ENCODE measurements around the gene SLC24A4. TPM values are rescaled to one million over a fixed set of nuclear protein-coding genes. Genes with fewer than 3 reads are reported as not detected.
A peak's percentile ranks its signal among the peaks of the same experiment; 100 is the strongest.

Gene SLC24A4
- total and polyA plus RNA-seq, 4 donors = 5.8 to 11.8 (median 6.9) TPM

DNA sequence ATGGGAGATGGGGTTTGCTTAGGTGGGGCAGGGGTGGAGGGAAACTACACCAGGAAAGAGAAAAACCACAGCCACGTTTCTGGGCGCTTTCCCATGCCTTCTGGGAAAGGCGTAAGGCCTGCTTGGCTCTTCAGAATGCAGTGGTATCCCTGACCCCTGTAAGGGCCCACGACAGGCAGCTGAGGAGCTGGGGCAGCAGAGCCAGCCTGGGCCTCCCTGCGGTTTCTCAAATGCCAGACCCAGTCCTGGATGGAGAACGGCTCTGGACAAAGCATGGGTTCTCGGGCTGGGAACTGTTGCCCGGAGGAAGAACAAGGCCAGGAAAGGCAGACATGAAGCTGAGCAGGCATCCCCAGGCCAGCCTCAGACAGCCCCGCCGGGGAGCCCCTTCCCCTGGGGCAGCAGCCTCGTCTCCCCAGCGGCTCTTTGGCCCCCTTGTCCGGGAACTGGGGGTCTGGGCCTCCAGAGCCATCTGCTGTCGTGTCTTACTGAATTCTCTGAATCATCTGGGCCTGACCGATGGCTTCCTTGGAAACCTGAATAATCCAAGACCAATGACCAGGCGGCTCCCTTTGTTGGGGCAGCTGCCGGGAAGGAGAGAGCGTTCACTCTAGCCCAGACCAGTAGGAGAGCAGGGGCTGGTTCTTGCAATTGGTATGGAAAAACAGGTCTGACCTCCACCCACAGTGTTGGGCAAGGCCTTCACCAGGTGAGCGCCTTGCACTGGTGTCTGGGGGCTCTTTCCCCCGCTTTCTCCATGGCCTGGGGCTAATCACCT is 126.6 kb downstream of the SLC24A4 start:
- H3K4me1 ChIP-seq (ENCODE audit: control insufficient read depth, insufficient read depth, low read length) = peaks cover 25% of the 10 kb centered on the region
- H3K36me3 ChIP-seq (ENCODE audit: control insufficient read depth, insufficient read depth, low read length) = peaks cover 8% of the 10 kb centered on the region
- 57% methylated on average over 17 of the region's 20 CpGs for WGBS (ENCODE audit: insufficient coverage)
- no peak overlapping the region for H3K4me3 ChIP-seq (ENCODE audit: low read depth, low read length)
- no peak overlapping the region for H3K27ac ChIP-seq (ENCODE audit: low read depth, low read length)
- H3K9me3 ChIP-seq (ENCODE audit: control insufficient read depth, insufficient read depth, low read length) = no peaks in the 10 kb centered on the region
- H3K27me3 ChIP-seq (ENCODE audit: control insufficient read depth, insufficient read depth, low read length) = no peaks in the 10 kb centered on the region
- DNase-seq (ENCODE audit: low read depth in 4 of 6, low spot score in 6 of 6) = peak in 1 of 6 donors; percentile 24

GRCh38 chr14:92450351-92451070 is 127.5 kb downstream of the SLC24A4 start:
- H3K9me3 ChIP-seq (ENCODE audit: control insufficient read depth, insufficient read depth, low read length) = no peaks in the 10 kb centered on the region
- peaks cover 8% of the 10 kb centered on the region for H3K36me3 ChIP-seq (ENCODE audit: control insufficient read depth, insufficient read depth, low read length)
- no peak overlapping the region for H3K4me3 ChIP-seq (ENCODE audit: low read depth, low read length)
- H3K4me1 ChIP-seq (ENCODE audit: control insufficient read depth, insufficient read depth, low read length) = peaks cover 25% of the 10 kb centered on the region
- DNase-seq (ENCODE audit: low read depth in 4 of 6, low spot score in 6 of 6) = peak in 1 of 6 donors; percentile 56
- WGBS (ENCODE audit: insufficient coverage) = 44% methylated on average over 12 of the region's 13 CpGs
- no peaks in the 10 kb centered on the region for H3K27me3 ChIP-seq (ENCODE audit: control insufficient read depth, insufficient read depth, low read length)
- no peak overlapping the region for H3K27ac ChIP-seq (ENCODE audit: low read depth, low read length)

GRCh38 chr14:92451245-92451644 is 128.3 kb downstream of the SLC24A4 start:
- Histone ChIP-seq H3K27ac (ENCODE audit: low read depth, low read length) (no peak overlapping the region), H3K27me3 (ENCODE audit: control insufficient read depth, insufficient read depth, low read length) (no peaks in the 10 kb centered on the region), H3K4me1 (ENCODE audit: control insufficient read depth, insufficient read depth, low read length) (peaks cover 25% of the 10 kb centered on the region), H3K36me3 (ENCODE audit: control insufficient read depth, insufficient read depth, low read length) (peaks cover 8% of the 10 kb centered on the region), H3K4me3 (ENCODE audit: low read depth, low read length) (no peak overlapping the region), H3K9me3 (ENCODE audit: control insufficient read depth, insufficient read depth, low read length) (no peaks in the 10 kb centered on the region)
- 83% methylated on average over 2 of the region's 9 CpGs for WGBS (ENCODE audit: insufficient coverage)
- DNase-seq (ENCODE audit: low read depth in 4 of 6, low spot score in 6 of 6) = no peak

GRCh38 chr14:92451755-92452154 is 128.8 kb downstream of the SLC24A4 start:
- no peak for DNase-seq (ENCODE audit: low read depth in 4 of 6, low spot score in 6 of 6)
- Histone ChIP-seq H3K9me3 (ENCODE audit: control insufficient read depth, insufficient read depth, low read length) (no peaks in the 10 kb centered on the region), H3K4me1 (ENCODE audit: control insufficient read depth, insufficient read depth, low read length) (peaks cover 29% of the 10 kb centered on the region), H3K4me3 (ENCODE audit: low read depth, low read length) (no peak overlapping the region), H3K27ac (ENCODE audit: low read depth, low read length) (no peak overlapping the region), H3K36me3 (ENCODE audit: control insufficient read depth, insufficient read depth, low read length) (peaks cover 11% of the 10 kb centered on the region), H3K27me3 (ENCODE audit: control insufficient read depth, insufficient read depth, low read length) (no peaks in the 10 kb centered on the region)
- 100% methylated on average over 3 of the region's 5 CpGs for WGBS (ENCODE audit: insufficient coverage)

GRCh38 chr14:92452471-92452870 is 129.5 kb downstream of the SLC24A4 start:
- Histone ChIP-seq H3K4me3 (ENCODE audit: low read depth, low read length) (no peak overlapping the region), H3K27ac (ENCODE audit: low read depth, low read length) (no peak overlapping the region), H3K9me3 (ENCODE audit: control insufficient read depth, insufficient read depth, low read length) (no peaks in the 10 kb centered on the region), H3K4me1 (ENCODE audit: control insufficient read depth, insufficient read depth, low read length) (peaks cover 29% of the 10 kb centered on the region), H3K27me3 (ENCODE audit: control insufficient read depth, insufficient read depth, low read length) (no peaks in the 10 kb centered on the region), H3K36me3 (ENCODE audit: control insufficient read depth, insufficient read depth, low read length) (peaks cover 11% of the 10 kb centered on the region)
- 65% methylated on average over 13 of the region's 14 CpGs for WGBS (ENCODE audit: insufficient coverage)
- DNase-seq (ENCODE audit: low read depth in 4 of 6, low spot score in 6 of 6) = peak in 1 of 6 donors; percentile 13

DNA sequence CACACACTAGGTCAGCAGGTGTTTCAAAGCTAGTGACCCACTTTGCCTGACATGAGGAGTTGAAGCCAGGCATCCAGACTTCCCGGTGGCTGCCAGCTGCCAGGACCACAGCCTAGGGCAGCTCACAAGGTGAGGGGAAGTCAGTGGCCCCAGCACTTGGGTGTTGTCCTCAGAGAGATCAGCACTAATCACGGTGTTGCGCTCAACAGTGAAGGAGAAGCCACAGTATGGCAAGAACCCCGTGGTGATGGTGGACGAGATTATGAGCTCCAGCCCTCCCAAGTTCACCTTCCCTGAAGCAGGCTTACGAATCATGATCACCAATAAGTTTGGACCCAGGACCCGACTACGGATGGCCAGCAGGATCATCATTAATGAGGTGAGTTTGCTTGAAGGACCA is 130.7 kb downstream of the SLC24A4 start:
- Histone ChIP-seq H3K27me3 (ENCODE audit: control insufficient read depth, insufficient read depth, low read length) (no peaks in the 10 kb centered on the region), H3K9me3 (ENCODE audit: control insufficient read depth, insufficient read depth, low read length) (no peaks in the 10 kb centered on the region), H3K4me1 (ENCODE audit: control insufficient read depth, insufficient read depth, low read length) (peaks cover 30% of the 10 kb centered on the region), H3K36me3 (ENCODE audit: control insufficient read depth, insufficient read depth, low read length) (peaks cover 22% of the 10 kb centered on the region), H3K4me3 (ENCODE audit: low read depth, low read length) (no peak overlapping the region), H3K27ac (ENCODE audit: low read depth, low read length) (no peak overlapping the region)
- DNase-seq (ENCODE audit: low read depth in 4 of 6, low spot score in 6 of 6) = no peak
- 97% methylated on average over 6 of the region's 8 CpGs for WGBS (ENCODE audit: insufficient coverage)

DNA sequence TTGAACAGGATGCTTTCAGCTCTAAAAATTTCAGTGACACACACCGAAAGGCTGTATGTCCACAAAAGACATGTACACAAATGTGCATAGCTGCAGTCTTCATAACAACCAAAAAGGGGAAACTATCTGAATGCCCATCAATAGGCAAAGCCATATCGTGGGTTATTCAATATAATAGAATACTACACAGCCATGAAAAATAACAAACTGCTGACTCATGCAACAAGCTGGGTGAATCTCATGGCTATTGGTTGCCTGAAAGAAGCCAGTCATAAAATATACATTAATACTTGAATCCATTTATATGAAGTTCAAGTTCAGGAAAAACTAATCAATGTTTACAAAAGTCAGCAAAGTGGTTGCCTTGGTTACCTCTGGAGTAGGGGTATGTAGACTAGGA is 132.3 kb downstream of the SLC24A4 start:
- peaks cover 26% of the 10 kb centered on the region for H3K4me1 ChIP-seq (ENCODE audit: control insufficient read depth, insufficient read depth, low read length)
- no CpG with 5 or more reads among the region's 2 CpGs for WGBS (ENCODE audit: insufficient coverage)
- H3K4me3 ChIP-seq (ENCODE audit: low read depth, low read length) = no peak overlapping the region
- DNase-seq (ENCODE audit: low read depth in 4 of 6, low spot score in 6 of 6) = no peak
- no peaks in the 10 kb centered on the region for H3K27me3 ChIP-seq (ENCODE audit: control insufficient read depth, insufficient read depth, low read length)
- H3K9me3 ChIP-seq (ENCODE audit: control insufficient read depth, insufficient read depth, low read length) = no peaks in the 10 kb centered on the region
- H3K36me3 ChIP-seq (ENCODE audit: control insufficient read depth, insufficient read depth, low read length) = peaks cover 15% of the 10 kb centered on the region
- no peak overlapping the region for H3K27ac ChIP-seq (ENCODE audit: low read depth, low read length)

GRCh38 chr14:92456215-92457015 is 133.4 kb downstream of the SLC24A4 start:
- peak in 5 of 6 donors; percentile 15 to 73 (median 30) for DNase-seq (ENCODE audit: low read depth in 4 of 6, low spot score in 6 of 6)
- H3K36me3 ChIP-seq (ENCODE audit: control insufficient read depth, insufficient read depth, low read length) = peaks cover 17% of the 10 kb centered on the region
- WGBS (ENCODE audit: insufficient coverage) = 70% methylated on average over 23 of the region's 23 CpGs
- H3K4me1 ChIP-seq (ENCODE audit: control insufficient read depth, insufficient read depth, low read length) = peaks cover 27% of the 10 kb centered on the region
- no peaks in the 10 kb centered on the region for H3K27me3 ChIP-seq (ENCODE audit: control insufficient read depth, insufficient read depth, low read length)
- H3K27ac ChIP-seq (ENCODE audit: low read depth, low read length) = no peak overlapping the region
- H3K9me3 ChIP-seq (ENCODE audit: control insufficient read depth, insufficient read depth, low read length) = no peaks in the 10 kb centered on the region
- H3K4me3 ChIP-seq (ENCODE audit: low read depth, low read length) = no peak overlapping the region

DNA sequence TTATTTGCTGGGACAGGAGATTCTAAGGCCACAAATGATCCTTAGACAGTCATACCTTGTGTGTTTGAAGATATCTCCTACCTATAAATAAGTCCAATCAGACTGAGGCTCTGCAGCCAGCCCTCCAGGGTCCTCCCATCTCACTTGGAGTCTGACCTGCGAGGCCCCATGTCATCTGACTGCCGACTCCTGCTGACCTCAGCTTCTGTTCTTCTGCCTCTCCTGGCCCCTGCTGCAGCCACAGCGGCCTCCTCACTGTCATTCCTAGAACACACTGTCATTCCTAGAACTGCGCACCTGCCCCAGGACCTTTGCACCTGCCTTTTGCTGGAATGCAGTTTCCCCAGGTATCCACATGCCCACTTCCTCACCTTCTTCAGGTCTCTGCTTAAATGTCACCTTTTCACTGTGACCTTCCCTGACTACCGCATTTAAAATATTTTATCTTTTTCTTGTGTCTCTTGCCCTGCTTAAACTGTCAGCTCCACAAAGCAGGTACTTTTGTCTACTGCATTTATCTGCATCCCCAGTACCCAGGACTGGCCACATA is 134.1 kb downstream of the SLC24A4 start:
- H3K4me1 ChIP-seq (ENCODE audit: control insufficient read depth, insufficient read depth, low read length) = peaks cover 30% of the 10 kb centered on the region
- H3K9me3 ChIP-seq (ENCODE audit: control insufficient read depth, insufficient read depth, low read length) = no peaks in the 10 kb centered on the region
- peaks cover 17% of the 10 kb centered on the region for H3K36me3 ChIP-seq (ENCODE audit: control insufficient read depth, insufficient read depth, low read length)
- 85% methylated on average over 5 of the region's 5 CpGs for WGBS (ENCODE audit: insufficient coverage)
- no peak overlapping the region for H3K4me3 ChIP-seq (ENCODE audit: low read depth, low read length)
- no peak overlapping the region for H3K27ac ChIP-seq (ENCODE audit: low read depth, low read length)
- H3K27me3 ChIP-seq (ENCODE audit: control insufficient read depth, insufficient read depth, low read length) = no peaks in the 10 kb centered on the region
- no peak for DNase-seq (ENCODE audit: low read depth in 4 of 6, low spot score in 6 of 6)

Measured in spinal cord (tissue), 10 donors.